Measurements from ENCODE around the gene PPL.

Gene PPL

GRCh38 chr16:4837733-4838501, 99.0 kb downstream of the PPL start:
- FAIRE-seq, result no peak
- DNase-seq (ENCODE audit: insufficient read length, low spot score), result no peak
- no peak for TF ChIP-seq CTCF (IDR thresholded peaks at IDR 0.05; ENCODE audit: insufficient read depth, missing control alignments)

GRCh38 chr16:4836727-4837126, 100.2 kb downstream of the PPL start:
- no peak for FAIRE-seq
- no peak for TF ChIP-seq CTCF (IDR thresholded peaks at IDR 0.05; ENCODE audit: insufficient read depth, missing control alignments)

GRCh38 chr16:4833584-4833983, 103.4 kb downstream of the PPL start:
- FAIRE-seq (no peak), DNase-seq (ENCODE audit: insufficient read length, low spot score) (no peak)

More at GRCh38 chr16:4836727-4837126, 100.2 kb downstream of the PPL start:
- no peak for DNase-seq (ENCODE audit: insufficient read length, low spot score)

GRCh38 chr16:4832698-4833343, 104.1 kb downstream of the PPL start:
- DNase-seq (ENCODE audit: insufficient read length, low spot score) (no peak), FAIRE-seq (no peak)
- no peak for TF ChIP-seq CTCF (IDR thresholded peaks at IDR 0.05; ENCODE audit: insufficient read depth, missing control alignments)

More at GRCh38 chr16:4833584-4833983, 103.4 kb downstream of the PPL start:
- no peak for TF ChIP-seq CTCF (IDR thresholded peaks at IDR 0.05; ENCODE audit: insufficient read depth, missing control alignments)

All from D721Med (cell line).